NCI-H69 (cell line): Measurements from ENCODE around the gene SLC39A8.
"Not testable (repeated sequence)": the region's sequence is repeated elsewhere in the genome, so short reads cannot be mapped to it uniquely, and the experiment has no call there.

Experiments
- DNase-seq: peaks from one replicate; lab custom pipeline; 2025; lab: John Stamatoyannopoulos, UW

Gene SLC39A8

DNA sequence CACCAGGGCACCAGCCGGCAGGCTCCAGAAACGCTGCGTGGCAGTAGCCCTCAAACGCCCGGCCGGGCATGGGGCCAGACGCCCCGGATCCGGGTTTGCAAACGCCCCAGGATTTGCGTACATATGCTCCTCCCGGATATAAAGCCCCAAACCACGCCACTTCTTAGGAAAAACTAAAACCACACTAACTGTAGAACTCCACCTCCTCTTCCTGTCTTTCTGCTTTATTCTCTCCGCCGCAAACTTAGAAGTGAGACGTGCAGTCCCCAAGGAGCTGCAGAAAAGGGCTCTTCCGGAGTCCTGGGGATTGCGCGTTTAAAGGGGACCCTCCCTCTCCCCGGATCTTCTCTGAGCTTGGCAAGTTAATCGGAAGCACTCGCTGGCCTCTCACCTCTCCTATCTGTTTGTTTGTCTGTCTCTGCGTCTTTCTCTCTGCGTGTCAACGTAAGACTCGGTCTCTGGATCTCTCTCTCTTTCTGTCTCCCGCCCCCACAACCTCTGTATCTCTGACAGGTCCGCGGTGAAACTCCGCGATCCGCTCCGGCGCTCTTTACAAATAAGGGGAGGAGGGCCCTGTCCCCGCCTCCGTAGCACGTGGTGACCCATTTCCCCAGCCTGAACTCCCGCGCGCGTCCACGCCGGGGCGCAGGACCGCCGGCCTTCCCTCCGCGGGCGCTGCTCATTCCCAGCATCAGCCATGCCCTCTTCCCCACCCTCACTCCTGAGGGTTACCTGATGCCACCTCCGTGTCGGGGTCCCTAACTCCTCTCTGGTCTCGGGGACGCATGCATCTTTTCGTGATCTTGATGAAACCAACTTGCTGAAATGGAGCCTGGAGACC is at the start of gene SLC39A8:
SLC39A8 (minus strand) TSS at position 529 of the 841 bp plus-strand sequence. CDS start 820 bp downstream, outside the sequence.
- DNase-seq, result peak; percentile 83

DNA sequence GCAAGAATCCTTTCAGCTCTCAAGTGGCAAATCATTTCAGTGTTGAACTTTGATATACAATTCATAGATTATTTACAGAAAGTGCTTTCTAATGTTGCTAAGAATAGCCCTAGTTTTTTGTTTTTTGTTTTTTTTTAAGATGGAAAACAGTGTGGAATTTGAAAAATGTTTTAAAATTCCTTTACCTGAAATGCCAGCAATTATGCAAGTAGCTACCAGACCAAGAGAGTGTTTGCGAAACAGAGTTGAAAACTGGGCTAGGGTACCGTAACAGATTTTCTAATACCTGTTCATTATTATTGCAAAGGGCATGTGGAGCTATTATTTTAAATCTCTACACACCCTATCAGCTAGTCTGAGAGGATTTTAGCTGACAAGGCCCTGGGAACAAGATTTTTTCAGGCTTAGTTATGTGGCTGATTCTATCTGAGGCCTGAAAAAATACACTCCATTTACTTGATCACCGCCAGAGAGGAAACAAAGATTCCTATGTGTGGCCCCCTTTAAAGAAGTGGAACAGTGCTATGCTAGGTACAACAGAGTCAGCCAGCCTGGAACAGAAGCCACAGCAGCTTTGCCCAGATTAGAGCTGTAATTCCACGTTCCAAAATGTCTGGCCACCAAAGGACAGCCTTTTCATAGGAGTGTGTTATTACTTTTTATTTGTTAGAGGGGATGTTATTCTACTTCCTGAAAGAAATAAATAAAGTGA is 46.9 kb upstream of the SLC39A8 start:
- DNase-seq, result no peak

DNA sequence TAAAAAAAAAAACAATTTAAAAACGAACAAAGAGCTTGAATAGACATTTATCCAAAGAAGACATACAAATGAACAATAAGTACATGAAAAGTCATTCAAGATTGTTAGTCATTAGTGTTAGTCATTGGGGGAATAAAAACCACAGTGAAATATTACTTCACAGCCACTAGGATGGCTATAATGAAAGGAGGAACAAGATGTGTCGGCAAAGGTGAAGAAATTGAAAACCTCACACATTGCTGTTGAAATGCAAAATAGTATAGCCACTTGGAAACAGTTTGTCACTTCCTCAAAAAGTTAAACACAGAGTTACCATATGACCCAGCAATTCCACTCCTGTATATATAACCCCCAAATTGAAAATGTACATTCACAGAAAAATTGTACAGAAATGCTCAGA is 45.2 kb upstream of the SLC39A8 start:
- no peak for DNase-seq

DNA sequence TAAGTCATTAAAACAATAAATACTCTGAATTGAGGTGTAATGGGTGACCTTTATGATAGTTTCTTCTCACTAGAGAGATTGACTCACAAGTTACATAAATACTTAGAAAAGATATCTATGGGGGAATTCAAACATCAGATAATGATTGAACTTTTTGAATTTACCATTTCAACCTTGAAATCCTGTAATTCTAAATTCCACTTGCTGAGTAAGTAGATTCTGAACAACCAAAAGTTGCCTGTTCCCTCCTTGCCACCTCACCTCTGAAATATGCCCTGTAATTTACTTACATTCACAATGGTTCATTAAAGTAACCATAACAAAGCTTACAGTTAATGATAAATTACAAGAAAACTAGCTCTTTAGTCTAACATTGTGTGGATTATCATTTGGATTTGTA is 43.3 kb upstream of the SLC39A8 start:
- DNase-seq, result no peak

DNA sequence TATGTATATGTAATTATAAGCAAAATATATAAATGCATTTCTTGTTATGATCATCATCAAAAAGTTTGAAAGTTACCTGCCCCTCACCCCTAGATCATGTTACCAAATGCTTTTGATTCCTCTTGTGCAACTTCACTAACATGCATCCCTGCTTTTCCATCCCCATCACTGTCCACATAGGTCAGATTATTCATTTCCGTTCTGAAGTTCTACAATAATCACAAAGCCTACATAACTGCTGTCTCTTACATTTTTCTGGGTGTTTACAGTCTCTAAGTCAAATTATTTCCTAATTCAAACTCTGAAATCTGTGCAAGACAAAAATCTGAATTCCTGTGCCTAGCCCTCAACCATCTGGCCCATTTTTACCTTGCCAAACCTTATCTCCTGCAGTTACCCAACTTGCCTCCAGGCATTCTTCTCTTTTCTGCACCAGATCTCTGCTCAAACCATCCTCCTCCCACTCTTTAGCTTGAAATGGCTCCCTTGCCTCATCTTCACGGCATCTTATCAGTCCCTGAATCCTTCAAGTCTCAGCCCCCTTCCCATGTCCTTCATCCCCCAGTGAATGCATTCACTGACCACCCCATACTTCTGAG is 42.4 kb upstream of the SLC39A8 start:
- DNase-seq, result no peak

DNA sequence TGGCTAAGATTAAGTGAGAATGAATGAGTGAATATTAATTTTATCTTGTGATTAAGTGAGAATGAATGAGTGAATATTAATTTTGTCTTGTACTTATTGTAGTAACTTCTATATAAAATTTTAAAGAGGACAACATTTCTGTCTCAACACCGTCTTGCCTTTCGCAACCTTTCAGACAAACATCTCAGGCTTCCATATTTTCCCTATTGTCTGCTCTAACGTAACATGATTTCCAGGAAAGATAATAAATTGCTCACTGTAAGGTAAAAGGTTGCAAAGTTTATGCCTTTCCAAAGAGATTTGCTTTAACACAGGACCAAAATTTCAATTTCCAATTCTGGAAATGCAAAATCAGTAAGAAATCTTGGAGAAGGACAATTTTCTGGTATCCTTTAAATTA is 41.7 kb upstream of the SLC39A8 start:
- no peak for DNase-seq

DNA sequence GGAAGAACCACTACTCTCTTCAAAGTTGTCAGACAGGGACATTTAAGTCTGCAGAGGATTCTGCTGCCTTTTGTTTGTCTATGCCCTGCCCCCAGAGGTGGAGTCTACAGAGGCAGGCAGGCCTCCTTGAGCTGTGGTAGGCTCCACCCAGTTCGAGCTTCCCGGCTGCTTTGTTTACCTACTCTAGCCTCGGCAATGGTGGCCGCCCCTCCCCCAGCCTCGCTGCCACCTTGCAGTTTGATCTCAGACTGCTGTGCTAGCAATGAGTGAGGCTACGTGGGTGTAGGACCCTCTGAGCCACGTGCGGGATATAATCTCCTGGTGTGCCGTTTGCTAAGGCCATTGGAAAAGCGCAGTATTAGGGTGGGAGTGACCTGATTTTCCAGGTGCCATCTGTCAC is 35.0 kb upstream of the SLC39A8 start:
- DNase-seq, result not testable (repeated sequence)

DNA sequence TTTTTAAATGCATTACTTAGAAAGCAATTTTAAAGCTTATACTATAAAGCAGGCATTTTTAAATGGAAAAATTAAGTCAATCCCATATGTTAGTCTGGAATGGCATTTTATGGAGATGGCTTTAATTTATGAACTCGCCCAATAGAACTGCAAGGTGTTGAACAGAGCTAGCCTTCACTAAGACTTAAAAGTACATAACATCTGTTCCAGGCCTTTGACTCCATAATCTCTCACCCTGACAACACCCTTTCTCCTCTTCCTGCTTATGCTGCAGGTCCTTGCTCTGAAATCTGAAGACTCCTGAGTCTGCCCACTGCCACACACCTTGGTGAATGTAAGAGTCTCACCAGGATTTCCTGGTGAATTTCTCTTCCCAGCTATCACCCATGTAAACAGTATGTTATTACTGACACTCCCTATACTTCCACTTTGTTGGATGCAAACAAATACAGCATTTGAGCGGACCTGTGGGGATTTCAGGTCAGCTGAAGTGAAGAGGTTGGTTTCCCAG is 17.7 kb upstream of the SLC39A8 start:
- DNase-seq, result no peak

DNA sequence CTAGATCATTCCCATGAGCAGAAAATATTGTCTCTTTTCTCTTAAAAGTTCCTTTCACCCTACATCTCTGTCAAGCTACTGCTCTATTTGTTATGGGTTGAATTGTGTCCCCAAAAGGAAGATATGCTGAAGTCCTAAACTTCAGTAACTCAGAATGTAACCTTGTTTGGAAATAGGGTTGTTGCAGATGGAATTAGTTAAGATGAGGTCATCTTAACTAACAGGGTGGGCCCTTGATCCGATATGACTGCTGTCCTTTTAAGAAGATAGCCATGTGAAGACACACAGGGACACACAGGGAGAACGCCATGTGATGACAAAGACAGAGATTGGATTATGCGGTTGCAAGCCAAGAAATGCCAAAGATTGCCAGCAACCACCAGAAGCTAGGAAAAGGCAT is 12.8 kb upstream of the SLC39A8 start:
- no peak for DNase-seq

DNA sequence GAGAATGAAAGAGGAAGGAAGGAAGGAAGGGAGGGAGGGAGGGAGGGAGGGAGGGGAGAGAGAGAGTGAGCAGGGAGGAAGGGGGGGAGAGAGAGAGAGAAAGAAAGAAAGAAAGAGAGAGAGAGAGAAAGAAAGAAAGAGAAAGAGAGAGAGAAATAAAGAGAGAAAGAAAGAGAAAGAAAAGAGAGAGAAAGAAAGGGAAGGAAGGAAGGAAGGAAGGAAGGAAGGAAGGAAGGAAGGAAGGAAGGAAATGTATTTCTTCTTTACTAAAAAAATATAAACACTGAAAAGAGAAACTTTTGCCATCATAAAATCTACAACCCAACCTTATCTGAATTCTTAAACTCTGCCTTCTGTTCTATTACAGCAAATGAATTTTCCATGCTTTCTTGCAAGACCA is 12.4 kb upstream of the SLC39A8 start:
- DNase-seq, result not testable (repeated sequence)

DNA sequence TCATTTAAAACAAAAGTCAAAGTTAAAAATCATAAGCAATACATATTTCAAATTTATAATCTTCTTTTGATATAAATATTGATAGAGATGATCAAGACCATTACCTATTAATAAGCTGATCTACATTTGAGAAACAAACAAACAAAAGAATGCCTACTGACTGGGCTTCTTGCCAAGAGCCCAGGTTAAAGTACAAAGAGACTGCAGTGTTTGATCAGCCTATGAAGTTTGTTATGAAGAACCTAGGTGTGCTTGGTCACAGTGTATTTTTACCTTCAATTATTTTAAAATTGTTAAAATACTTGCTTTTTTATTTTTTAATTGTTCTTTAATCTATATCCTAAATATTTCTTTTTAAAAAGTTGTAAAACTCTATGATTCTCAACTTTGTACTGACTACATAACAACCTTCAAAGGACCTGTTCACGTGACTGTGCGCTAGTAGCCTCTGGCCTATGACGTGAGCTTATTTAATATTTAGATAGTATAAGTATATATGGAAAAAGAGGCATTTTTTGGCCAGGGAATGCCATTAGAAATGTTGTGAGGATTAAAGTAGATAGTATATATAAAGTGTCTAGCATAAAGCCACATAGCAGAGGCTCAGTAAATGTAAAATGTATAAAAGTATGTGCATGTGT is 11.4 kb upstream of the SLC39A8 start:
- DNase-seq, result peak; percentile 48

DNA sequence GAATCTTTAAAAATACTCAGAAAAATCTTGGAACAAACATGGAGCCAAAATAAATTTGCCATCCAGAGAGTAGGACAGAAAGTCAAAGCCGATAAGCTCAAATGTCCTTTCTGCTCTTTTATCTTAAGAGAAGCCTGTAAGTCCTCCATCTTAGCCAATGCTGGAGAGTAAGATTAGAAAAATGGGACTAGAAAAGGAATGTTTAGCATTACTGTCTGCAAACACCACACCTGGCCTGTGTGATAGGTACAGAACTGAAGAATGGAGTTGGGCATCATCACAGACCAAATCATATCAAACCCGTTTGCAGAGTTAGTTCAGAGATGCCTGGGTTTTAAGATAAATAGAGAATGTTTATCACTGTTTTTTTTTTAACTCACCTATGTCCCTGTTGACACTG is 10.5 kb upstream of the SLC39A8 start:
- peak; percentile 13 for DNase-seq

DNA sequence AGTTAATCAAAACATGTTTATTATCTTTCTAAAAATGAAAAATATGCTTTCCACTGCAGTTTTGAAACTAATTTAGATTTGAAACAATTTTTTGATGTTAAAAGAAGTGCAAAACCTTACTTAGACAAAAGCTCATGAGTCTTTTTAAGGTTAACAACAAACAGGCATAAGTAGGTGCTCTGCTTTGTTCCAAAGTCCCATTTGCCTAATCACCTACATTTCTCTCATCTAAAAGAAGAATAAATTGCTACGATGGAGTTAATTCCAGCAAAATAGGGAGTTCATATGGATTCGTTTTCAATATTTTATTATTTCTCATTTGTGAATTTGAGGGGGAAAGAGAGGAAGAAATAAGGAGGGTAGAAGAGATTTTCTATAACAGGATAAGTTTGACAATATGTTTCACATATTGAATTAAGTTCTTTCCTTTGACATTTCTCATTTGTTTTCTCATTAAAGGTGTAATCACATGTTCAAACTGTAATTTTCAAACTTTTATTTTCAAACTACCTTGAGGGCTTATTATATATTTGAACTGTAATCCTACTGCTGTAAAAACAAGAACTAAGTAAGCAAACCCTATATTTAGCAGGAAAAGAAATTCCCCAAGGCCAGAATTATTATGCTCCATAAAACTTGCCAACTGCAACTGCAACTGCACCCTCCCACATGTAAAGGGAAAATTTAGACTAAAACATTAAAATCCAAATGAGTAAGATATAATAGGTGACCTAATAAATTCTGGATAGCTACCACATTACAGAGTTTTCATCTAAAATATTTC is 9.6 kb upstream of the SLC39A8 start:
- peak; percentile 74 for DNase-seq

DNA sequence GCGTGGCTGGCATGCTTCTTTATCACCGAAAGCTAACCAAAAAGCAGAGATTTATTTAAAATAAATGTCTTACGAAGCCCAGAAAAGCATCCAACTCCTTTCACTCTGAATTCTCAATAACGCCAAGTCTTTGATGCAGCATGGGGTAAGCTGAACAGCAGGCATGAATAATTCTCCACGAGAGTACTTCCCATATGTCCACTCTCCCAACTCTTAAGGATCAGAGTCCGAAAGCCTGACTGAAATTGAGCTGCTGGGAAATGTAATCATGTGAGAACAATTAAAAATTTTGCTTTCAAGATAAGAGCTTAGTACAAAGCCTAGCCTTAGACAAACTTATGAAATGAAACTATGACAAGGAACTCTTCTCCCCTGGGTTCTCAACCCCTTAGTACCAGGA is 7.5 kb upstream of the SLC39A8 start:
- DNase-seq, result peak; percentile 5

DNA sequence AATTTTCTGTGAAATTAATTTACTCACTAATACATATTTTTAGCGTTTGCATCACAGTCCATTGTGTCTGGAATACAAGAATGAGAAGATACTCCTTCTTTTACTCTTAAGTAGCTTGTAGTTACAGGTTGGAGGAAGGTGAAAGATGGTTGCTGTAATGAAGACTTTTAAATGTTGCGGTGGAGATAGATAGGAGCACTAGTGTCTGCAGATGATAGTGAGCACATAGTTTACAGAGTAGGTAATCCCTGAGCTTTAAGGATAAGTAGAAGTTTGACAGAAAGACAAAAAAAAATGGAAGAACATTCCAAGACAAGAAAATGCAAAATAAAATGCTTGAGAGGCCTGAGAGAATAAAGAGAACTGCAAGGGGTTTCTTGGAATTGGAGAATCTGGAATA is 5.4 kb upstream of the SLC39A8 start:
- DNase-seq, result no peak

DNA sequence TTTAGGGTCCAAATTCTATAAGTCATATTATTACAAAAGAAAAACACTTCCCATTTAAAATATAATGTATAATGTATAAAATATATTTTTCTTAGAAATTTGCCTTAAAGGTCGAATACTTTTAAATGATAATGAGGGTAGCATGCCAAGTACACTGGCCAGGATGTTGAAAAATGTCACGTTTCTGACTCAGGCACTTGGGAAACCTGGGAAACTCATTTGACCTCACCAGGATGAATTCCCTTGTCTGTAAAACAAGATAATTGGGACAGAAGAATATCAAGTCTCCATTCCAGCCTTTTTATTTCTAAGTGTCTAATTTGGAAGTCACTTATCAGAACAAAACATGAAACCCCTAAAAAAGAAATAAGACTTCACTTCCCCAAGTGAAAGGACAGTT is 3.4 kb upstream of the SLC39A8 start:
- no peak for DNase-seq

DNA sequence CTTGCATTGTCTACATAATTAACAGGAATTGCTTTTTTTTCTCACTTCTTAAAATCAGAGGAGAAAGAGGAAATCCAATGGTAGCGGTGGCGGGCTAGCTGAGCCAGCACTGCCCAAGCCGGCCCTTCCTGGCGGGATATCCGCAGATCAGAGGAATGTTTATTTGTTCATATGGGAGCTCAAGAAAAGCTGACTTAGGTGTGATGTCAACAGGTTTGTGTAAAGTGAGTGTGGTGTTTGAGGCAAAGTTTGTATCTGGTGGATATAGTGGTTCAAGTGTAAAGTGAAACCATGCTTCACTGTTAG is 466 bp upstream of the SLC39A8 start:
- DNase-seq, result no peak

DNA sequence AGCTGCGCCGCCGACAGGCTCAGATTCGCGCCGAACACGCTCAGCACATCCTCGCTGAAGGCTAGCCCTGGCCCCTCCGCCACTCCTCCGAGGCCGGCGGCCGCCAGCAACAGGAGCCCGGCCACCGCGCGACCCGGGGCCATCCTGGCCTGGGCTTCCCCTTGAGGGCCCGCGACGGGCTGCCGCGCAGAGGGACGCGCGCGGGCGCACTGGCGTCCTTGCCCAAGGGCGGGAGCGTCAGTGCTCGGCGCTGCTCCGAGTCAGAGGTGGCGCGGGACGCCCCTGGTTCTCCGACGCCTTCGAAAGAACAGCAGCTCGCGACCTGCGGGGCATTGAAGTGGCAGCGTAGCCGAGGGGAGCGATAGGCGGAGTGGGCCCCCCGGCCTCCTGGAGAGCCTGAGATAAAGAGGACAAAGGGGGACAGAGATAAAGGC is 745 bp downstream of the SLC39A8 start:
- peak; percentile 67 for DNase-seq

DNA sequence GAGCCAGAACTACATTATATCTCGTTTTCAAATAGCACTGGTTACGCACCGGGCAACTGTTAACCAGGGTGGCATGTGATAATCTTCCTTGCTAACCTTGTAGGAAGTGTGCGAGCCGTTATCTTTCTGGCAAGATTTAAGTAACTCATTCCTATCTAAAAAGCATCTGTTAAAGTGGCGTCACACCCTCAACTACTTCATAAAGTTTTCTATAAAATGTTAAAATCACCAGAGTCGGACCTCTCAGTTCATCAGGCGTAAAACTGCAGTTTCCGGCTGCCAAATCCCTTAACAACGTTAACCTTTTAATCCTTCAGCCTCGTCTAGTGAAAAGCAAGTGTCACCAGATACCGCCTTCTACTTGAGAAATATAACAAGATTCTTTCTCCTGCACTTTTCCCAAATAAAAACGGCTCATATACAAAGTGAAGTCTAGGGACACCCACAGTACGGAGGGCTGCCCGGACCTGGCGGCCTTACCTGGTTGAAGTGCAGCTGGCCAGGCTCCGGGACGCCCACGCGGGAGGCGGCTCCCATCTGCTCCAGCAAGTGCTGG is 1.2 kb downstream of the SLC39A8 start:
- DNase-seq, result no peak

DNA sequence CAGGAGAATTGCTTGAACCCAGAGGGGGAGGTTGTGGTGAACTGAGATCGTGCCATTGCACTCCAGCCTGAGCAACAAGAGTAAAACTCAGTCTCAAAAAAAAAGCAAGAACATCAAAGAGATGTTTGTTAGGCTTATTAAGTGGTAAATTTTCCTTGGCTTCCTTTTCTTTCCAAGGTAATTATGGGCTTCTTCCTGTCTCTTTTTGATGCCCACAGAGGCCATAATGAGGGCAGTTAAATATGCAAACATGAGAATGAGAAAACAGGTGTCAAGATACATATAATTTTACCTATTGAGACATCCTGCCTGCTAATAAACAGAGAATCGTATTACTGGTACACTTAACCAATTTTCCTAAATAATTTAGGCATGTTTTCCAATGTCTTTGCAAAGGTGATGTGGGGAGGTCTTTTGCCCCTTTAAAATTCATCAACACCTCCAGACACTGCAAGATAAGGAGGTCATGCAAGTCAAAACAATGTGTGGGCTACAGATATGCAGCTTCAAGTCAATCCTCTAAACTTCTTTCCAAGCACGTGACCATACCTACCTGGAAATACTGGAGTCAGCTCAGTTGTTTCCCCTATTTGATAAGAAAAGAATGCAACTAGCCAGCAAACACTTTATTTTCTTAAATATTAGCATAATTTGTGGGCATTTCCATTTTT is 2.7 kb downstream of the SLC39A8 start:
- peak; percentile 74 for DNase-seq

DNA sequence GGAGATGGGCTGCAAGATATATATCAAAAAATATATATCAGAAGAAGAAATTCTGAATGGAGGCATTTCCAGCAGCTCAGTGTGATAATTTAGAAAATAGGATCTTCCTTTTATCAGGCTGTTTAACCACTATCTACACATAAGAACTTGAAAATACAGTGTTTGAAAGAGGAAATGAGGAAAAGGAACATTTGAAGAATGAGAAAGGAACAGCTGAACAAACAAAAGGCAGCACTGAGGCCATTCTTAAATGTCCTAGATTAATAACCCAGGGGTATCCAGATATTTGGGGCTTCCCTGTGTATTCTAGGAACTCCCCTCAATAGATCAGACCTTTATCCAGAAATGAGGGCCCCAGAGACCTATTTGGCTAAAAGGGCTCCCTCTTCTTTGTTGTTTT is 4.1 kb downstream of the SLC39A8 start:
- DNase-seq, result no peak
